ENCODE data around the gene ATG13.

ATG13 gene

GRCh38 chr11:46601129-46601528 is 16.2 kb upstream of the ATG13 start:
- Histone ChIP-seq H3K9me3 (ENCODE audit: control insufficient read depth, insufficient read depth, low read depth, low read length) (no peaks in the 10 kb centered on the region), H3K27ac (ENCODE audit: extremely low read depth, low read depth, low read length) (no peak overlapping the region), H3K36me3 (ENCODE audit: control insufficient read depth in 2 of 2, insufficient read depth in 1 of 2, low read length in 2 of 2) (peaks cover 0 to 6% of the 10 kb centered on the region in 2 experiments; a peak in 1 of 3 replicates), H3K4me3 (ENCODE audit: low read depth, low read length) (no peak overlapping the region), H3K4me1 (ENCODE audit: control insufficient read depth, insufficient read depth, low read length) (no peaks in the 10 kb centered on the region)
- ChIA-PET CTCF (interaction anchor here (0.5 to 1.5 kb wide), 3 partner anchors 9 to 206 kb away, joined by 3 to 4 read pairs (median 4); no protein-coding TSS in a partner anchor), POLR2A (no interaction called here)
- TF ChIP-seq KLF10 (tag by site-specific recombination; IDR thresholded peaks at IDR 0.05) (no peak), ZNF140 (tag by site-specific recombination; IDR thresholded peaks at IDR 0.05) (no peak), ZNF366 (tag by site-specific recombination; conservative IDR thresholded peaks at IDR 0.05) (no peak), ZNF830 (tag by site-specific recombination; IDR thresholded peaks at IDR 0.05; ENCODE audit: low read depth) (no peak), ZNF792 (tag by site-specific recombination; IDR thresholded peaks at IDR 0.05) (no peak), CTCF (tag by site-specific recombination; IDR thresholded peaks at IDR 0.05) (no peak), MEIS1 (CRISPR knock-in tag; IDR thresholded peaks at IDR 0.05; ENCODE audit: borderline replicate concordance) (no peak), ZNF677 (tag by site-specific recombination; IDR thresholded peaks at IDR 0.05) (no peak)

GRCh38 chr11:46603704-46604308 is 13.5 kb upstream of the ATG13 start:
- TF ChIP-seq ZNF610 (tag by site-specific recombination; IDR thresholded peaks at IDR 0.05; ENCODE audit: borderline replicate concordance): no peak
- TF ChIP-seq ZNF398 (tag by site-specific recombination; IDR thresholded peaks at IDR 0.05): no peak
- TF ChIP-seq ZNF112 (tag by site-specific recombination; IDR thresholded peaks at IDR 0.05): no peak
- TF ChIP-seq ZNF645 (tag by site-specific recombination; IDR thresholded peaks at IDR 0.05): no peak
- no peak for TF ChIP-seq GLIS2 (tag by site-specific recombination; IDR thresholded peaks at IDR 0.05)
- no peaks in the 10 kb centered on the region for H3K4me1 ChIP-seq (ENCODE audit: control insufficient read depth, insufficient read depth, low read length)
- H3K36me3 ChIP-seq (ENCODE audit: control insufficient read depth in 2 of 2, insufficient read depth in 1 of 2, low read length in 2 of 2): peaks cover 0 to 6% of the 10 kb centered on the region in 2 experiments; a peak in 1 of 3 replicates
- POLR2A ChIA-PET: interaction anchor here (0.6 kb wide), 1 partner anchor 9 kb away, joined by 7 read pairs; no protein-coding TSS in a partner anchor
- no peaks in the 10 kb centered on the region for H3K9me3 ChIP-seq (ENCODE audit: control insufficient read depth, insufficient read depth, low read depth, low read length)
- H3K4me3 ChIP-seq (ENCODE audit: low read depth, low read length): no peak overlapping the region
- CTCF ChIA-PET: no interaction called here
- no peak overlapping the region for H3K27ac ChIP-seq (ENCODE audit: extremely low read depth, low read depth, low read length)

GRCh38 chr11:46604796-46605195 is 12.6 kb upstream of the ATG13 start:
- H3K4me1 ChIP-seq (ENCODE audit: control insufficient read depth, insufficient read depth, low read length): no peaks in the 10 kb centered on the region
- H3K36me3 ChIP-seq (ENCODE audit: control insufficient read depth in 2 of 2, insufficient read depth in 1 of 2, low read length in 2 of 2): peaks cover 0 to 6% of the 10 kb centered on the region in 2 experiments; a peak in 1 of 3 replicates
- POLR2A ChIA-PET: interaction anchor here (0.7 kb wide), 1 partner anchor 287 kb away, joined by 5 read pairs; no protein-coding TSS in a partner anchor
- H3K4me3 ChIP-seq (ENCODE audit: low read depth, low read length): no peak overlapping the region
- H3K27ac ChIP-seq (ENCODE audit: extremely low read depth, low read depth, low read length): no peak overlapping the region
- CTCF ChIA-PET: interaction anchor here (0.6 kb wide), 1 partner anchor 138 kb away, joined by 3 read pairs; no protein-coding TSS in a partner anchor
- no peaks in the 10 kb centered on the region for H3K9me3 ChIP-seq (ENCODE audit: control insufficient read depth, insufficient read depth, low read depth, low read length)
- TF ChIP-seq BCL6B (tag by site-specific recombination; IDR thresholded peaks at IDR 0.05) (no peak), ZNF18 (tag by site-specific recombination; IDR thresholded peaks at IDR 0.05) (no peak), AEBP2 (tag by site-specific recombination; IDR thresholded peaks at IDR 0.05; ENCODE audit: borderline replicate concordance) (no peak), ZIC2 (tag by site-specific recombination; IDR thresholded peaks at IDR 0.05) (no peak), ZNF174 (tag by site-specific recombination; IDR thresholded peaks at IDR 0.05) (no peak), ZNF133 (tag by site-specific recombination; IDR thresholded peaks at IDR 0.05) (no peak)

Measured in HEK293 (cell line).